ENCODE data around the gene WDR87. TPM values are rescaled to one million over a fixed set of nuclear protein-coding genes. Genes with fewer than 3 reads are reported as not detected.

The WDR87 gene
- total RNA-seq, 1 experiment from 2014 or later: not detected

GRCh38 chr19:37948362-37948761 lies 42.0 kb upstream of the WDR87 start:
- Histone ChIP-seq H3K4me2 (ENCODE audit: low read length) (no peak overlapping the region), H3K9ac (ENCODE audit: low read length) (no peak overlapping the region), H3K9me3 (ENCODE audit: control insufficient read depth in 1 of 2, insufficient read depth in 1 of 2, low read depth in 1 of 2, low read length in 2 of 2) (no peaks in the 10 kb centered on the region), H3K79me2 (ENCODE audit: insufficient read depth, low read length) (peaks cover 76% of the 10 kb centered on the region), H3K27me3 (ENCODE audit: insufficient read depth, low read length) (no peaks in the 10 kb centered on the region), H3K4me3 (replicated peaks in 1 of 2; ENCODE audit: low read depth in 1 of 2, low read length in 2 of 2) (no peak overlapping the region), H3K9me2 (ENCODE audit: insufficient read depth) (no peaks in the 10 kb centered on the region), H4K20me1 (ENCODE audit: insufficient read depth) (peaks cover 3% of the 10 kb centered on the region; the same call in 1 of the 2 replicates), H2AFZ (ENCODE audit: low read depth, low read length, poor library complexity, severe bottlenecking) (no peak overlapping the region), H3K27ac (ENCODE audit: low read depth, low read length) (no peak overlapping the region), H3K4me1 (ENCODE audit: control insufficient read depth in 1 of 2, insufficient read depth in 2 of 2, low read length in 2 of 2) (peaks cover 0 to 12% of the 10 kb centered on the region in 2 experiments; a peak in 2 of 4 replicates), H3K36me3 (ENCODE audit: control insufficient read depth in 1 of 2, insufficient read depth in 2 of 2, low read length in 2 of 2) (no peaks in the 10 kb centered on the region)
- RAD21 ChIA-PET (ENCODE audit: low non-redundant PET in 1 of 2, low total read pairs in 2 of 2, uncharacterized antibody in 2 of 2, unreplicated experiment in 2 of 2): no interaction called here
- intact Hi-C loops (cut with micrococcal nuclease): no loop called here
- CTCF ChIA-PET: no interaction called here
- ATAC-seq (no peak), DNase-seq (ENCODE audit: low read depth, low spot score) (no peak)
- POLR2A ChIA-PET: no interaction called here
- TF ChIP-seq FOSL1 (IDR thresholded peaks at IDR 0.05; ENCODE audit: low read depth) (no peak), CTCF (IDR thresholded peaks at IDR 0.05 in 2 of 3, conservative IDR thresholded peaks at IDR 0.05 in 1 of 3; ENCODE audit: borderline replicate concordance in 1 of 3, insufficient read depth in 1 of 3, low read depth in 2 of 3, low read length in 2 of 3) (no peak), SRF (IDR thresholded peaks at IDR 0.05; ENCODE audit: low read depth) (no peak), MAX (IDR thresholded peaks at IDR 0.05) (no peak), EGR1 (IDR thresholded peaks at IDR 0.05; ENCODE audit: low read depth) (no peak), YY1 (IDR thresholded peaks at IDR 0.05; ENCODE audit: extremely low read depth, insufficient replicate concordance, low read depth, low read length) (no peak)
- BruUV-seq (replicated peaks): no TSS peak

- intact Hi-C loops (cut with micrococcal nuclease): no loop called here
- Histone ChIP-seq H3K36me3 (ENCODE audit: control insufficient read depth in 1 of 2, insufficient read depth in 2 of 2, low read length in 2 of 2) (no peaks in the 10 kb centered on the region), H3K27me3 (ENCODE audit: insufficient read depth, low read length) (no peaks in the 10 kb centered on the region), H3K27ac (ENCODE audit: low read depth, low read length) (no peak overlapping the region), H3K4me2 (ENCODE audit: low read length) (no peak overlapping the region), H3K4me3 (replicated peaks in 1 of 2; ENCODE audit: low read depth in 1 of 2, low read length in 2 of 2) (no peak overlapping the region), H3K9ac (ENCODE audit: low read length) (no peak overlapping the region), H4K20me1 (ENCODE audit: insufficient read depth) (peaks cover 3% of the 10 kb centered on the region; the same call in 1 of the 2 replicates), H2AFZ (ENCODE audit: low read depth, low read length, poor library complexity, severe bottlenecking) (no peak overlapping the region), H3K9me2 (ENCODE audit: insufficient read depth) (no peaks in the 10 kb centered on the region), H3K4me1 (ENCODE audit: control insufficient read depth in 1 of 2, insufficient read depth in 2 of 2, low read length in 2 of 2) (peaks cover 0 to 14% of the 10 kb centered on the region in 2 experiments; a peak in 2 of 4 replicates), H3K9me3 (ENCODE audit: control insufficient read depth in 1 of 2, insufficient read depth in 1 of 2, low read depth in 1 of 2, low read length in 2 of 2) (no peaks in the 10 kb centered on the region), H3K79me2 (ENCODE audit: insufficient read depth, low read length) (peaks cover 76% of the 10 kb centered on the region)
- BruUV-seq (replicated peaks): no TSS peak
- ChIA-PET CTCF (no interaction called here), POLR2A (no interaction called here), RAD21 (ENCODE audit: low non-redundant PET in 1 of 2, low total read pairs in 2 of 2, uncharacterized antibody in 2 of 2, unreplicated experiment in 2 of 2) (no interaction called here)
- DNase-seq (ENCODE audit: low read depth, low spot score) (no peak), ATAC-seq (no peak)
- TF ChIP-seq EZH2phosphoT487 (IDR thresholded peaks at IDR 0.05; ENCODE audit: borderline replicate concordance): no peak
- no peak for TF ChIP-seq MAX (IDR thresholded peaks at IDR 0.05)
- no peak for TF ChIP-seq EZH2 (IDR thresholded peaks at IDR 0.05)
- TF ChIP-seq RAD21 (IDR thresholded peaks at IDR 0.05; ENCODE audit: low read depth): no peak
- TF ChIP-seq ATF3 (IDR thresholded peaks at IDR 0.05): no peak
- no peak for TF ChIP-seq CTCF (IDR thresholded peaks at IDR 0.05 in 2 of 3, conservative IDR thresholded peaks at IDR 0.05 in 1 of 3; ENCODE audit: borderline replicate concordance in 1 of 3, insufficient read depth in 1 of 3, low read depth in 2 of 3, low read length in 2 of 3)
- TF ChIP-seq TCF7L2 (IDR thresholded peaks at IDR 0.05; ENCODE audit: borderline replicate concordance, extremely low read depth, insufficient read depth, insufficient read length): no peak
- no peak for TF ChIP-seq YY1 (IDR thresholded peaks at IDR 0.05; ENCODE audit: extremely low read depth, insufficient replicate concordance, low read depth, low read length)
- no peak for TF ChIP-seq ZNF274 (IDR thresholded peaks at IDR 0.05; ENCODE audit: low read depth, low read length)
- TF ChIP-seq EGR1 (IDR thresholded peaks at IDR 0.05; ENCODE audit: low read depth): no peak
- TF ChIP-seq ZFX (IDR thresholded peaks at IDR 0.05): no peak
- TF ChIP-seq CBX3 (IDR thresholded peaks at IDR 0.05; ENCODE audit: low read depth): no peak
- TF ChIP-seq FOSL1 (IDR thresholded peaks at IDR 0.05; ENCODE audit: low read depth): no peak
These were observed 41.4 kb upstream of the WDR87 start for GRCh38 chr19:37947778-37948177.

All from HCT116 (cell line).